ENCODE measurements around the gene GNAZ.

The GNAZ gene

DNA sequence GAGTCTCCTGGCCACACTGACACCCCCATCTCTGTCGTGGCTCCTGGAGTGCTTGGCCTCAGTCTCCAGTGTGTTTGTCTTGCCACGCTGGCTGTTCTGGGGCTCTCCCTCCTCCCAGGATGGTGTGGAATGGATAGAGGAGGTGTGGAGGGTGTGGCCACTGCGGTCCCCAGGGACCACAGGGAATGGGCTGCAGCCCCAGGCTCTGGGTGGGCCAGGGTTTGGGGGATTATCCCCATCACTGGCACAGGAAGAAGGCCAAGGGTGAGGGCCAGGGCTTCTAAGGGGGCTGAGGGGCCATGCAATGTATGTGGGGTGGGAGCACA is 8.1 kb downstream of the GNAZ start:
- in situ Hi-C loops (cut with HindIII; ENCODE audit: low pct_unique_long_range_greater_than_20kb, low sequenced_read_pairs), result no loop called here
- no peak for TF ChIP-seq JUND (IDR thresholded peaks at IDR 0.05; ENCODE audit: low read depth)
- DNase-seq (ENCODE audit: low read depth in 1 of 2, low spot score in 1 of 2), result no peak

DNA sequence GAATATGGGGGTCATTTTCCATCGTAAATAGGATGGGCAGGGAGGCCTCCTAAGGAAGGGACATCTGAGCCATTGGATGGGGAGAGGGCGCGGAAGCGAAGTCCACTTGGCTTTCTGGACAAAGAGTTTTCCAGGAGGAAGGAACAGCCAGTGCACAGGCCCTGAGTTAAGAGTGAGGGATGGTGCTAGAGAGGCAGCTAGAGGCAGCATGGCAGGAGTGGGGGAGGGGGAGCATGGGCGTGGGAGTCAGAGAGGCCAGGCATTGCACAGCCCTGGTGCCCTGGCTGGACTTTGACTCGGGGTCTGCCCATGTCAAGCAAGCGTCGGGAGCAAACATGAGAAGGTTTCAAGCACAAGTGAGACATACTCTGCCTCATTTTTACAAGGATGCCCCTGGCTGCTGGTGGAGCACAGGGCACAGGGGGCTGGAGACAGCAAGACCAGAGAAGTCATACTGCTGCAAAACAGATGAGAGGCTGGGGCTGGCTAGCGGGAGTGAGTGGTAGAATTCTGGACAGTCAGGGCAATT is 9.0 kb downstream of the GNAZ start:
- TF ChIP-seq JUND (IDR thresholded peaks at IDR 0.05; ENCODE audit: low read depth), result no peak
- in situ Hi-C loops (cut with HindIII; ENCODE audit: low pct_unique_long_range_greater_than_20kb, low sequenced_read_pairs), result no loop called here
- no peak for DNase-seq (ENCODE audit: low read depth in 1 of 2, low spot score in 1 of 2)

DNA sequence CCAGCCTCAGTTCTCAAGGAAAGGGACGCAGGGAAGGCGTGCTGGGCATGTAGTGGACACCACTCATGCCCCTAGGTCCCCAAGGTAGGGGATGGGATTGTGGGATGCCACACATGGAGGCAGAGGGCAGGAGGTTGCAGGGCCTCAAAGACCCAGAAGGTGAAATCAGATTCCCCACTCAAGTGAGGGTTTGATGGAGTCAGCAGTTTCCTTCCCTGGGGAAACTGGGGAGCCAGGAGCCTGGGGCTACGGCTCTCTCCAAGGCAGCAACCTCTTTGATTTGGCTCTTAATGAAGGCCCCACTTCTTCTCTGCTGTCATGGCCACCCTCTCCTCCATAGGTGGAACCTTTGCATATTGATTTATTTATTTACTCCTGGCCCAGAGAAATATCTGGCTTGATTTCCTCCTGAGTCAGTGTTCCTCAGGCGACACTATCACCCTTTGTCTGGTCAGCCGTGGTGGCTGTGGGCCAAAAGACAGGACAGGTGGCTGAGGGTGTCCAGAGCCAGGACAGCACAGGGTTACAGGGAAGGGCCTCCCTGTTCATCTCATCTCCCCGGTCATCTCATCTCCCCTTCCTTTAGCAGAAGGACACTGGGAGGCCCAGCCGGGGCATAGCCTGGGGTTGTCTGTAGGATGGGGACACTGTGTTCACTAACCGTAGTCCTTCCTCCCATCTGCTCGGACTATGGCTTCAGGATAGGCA is 9.6 kb downstream of the GNAZ start:
- no peak for TF ChIP-seq JUND (IDR thresholded peaks at IDR 0.05; ENCODE audit: low read depth)
- in situ Hi-C loops (cut with HindIII; ENCODE audit: low pct_unique_long_range_greater_than_20kb, low sequenced_read_pairs), result no loop called here
- DNase-seq (ENCODE audit: low read depth in 1 of 2, low spot score in 1 of 2), result no peak

DNA sequence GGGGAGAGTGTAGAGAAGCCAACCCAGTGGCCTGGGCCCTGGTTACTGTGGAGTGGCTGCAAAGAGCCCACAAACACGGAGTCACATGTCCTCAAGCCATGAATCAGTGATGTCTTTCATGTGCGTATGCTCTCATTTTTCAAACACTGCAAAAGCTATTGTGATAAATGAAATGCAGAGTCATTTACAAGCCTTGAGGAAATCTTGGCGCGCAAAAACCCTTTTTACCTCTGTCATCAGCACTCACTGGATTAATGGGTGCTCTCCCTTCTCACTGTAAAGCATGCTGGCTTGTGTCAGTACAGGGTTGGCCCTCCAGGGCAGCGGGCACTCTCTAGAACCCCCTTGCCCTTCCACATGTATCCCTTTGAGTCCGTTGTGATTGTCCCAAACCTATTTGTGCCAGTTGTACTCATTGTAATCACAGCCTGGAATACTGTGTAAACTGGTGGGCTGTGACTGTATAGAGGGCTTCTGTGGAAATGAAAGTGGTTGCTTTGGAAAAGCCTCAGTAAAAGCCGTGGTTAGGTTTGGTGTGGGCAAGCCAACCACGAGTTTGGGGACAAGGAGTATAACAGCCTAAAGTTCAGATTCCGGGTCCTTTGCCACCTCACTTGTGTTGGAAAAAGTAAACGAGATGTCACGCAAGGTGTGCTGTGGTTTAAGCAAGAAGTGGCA is 10.4 kb downstream of the GNAZ start:
- in situ Hi-C loops (cut with HindIII; ENCODE audit: low pct_unique_long_range_greater_than_20kb, low sequenced_read_pairs), result no loop called here
- no peak for DNase-seq (ENCODE audit: low read depth in 1 of 2, low spot score in 1 of 2)
- TF ChIP-seq JUND (IDR thresholded peaks at IDR 0.05; ENCODE audit: low read depth), result no peak

DNA sequence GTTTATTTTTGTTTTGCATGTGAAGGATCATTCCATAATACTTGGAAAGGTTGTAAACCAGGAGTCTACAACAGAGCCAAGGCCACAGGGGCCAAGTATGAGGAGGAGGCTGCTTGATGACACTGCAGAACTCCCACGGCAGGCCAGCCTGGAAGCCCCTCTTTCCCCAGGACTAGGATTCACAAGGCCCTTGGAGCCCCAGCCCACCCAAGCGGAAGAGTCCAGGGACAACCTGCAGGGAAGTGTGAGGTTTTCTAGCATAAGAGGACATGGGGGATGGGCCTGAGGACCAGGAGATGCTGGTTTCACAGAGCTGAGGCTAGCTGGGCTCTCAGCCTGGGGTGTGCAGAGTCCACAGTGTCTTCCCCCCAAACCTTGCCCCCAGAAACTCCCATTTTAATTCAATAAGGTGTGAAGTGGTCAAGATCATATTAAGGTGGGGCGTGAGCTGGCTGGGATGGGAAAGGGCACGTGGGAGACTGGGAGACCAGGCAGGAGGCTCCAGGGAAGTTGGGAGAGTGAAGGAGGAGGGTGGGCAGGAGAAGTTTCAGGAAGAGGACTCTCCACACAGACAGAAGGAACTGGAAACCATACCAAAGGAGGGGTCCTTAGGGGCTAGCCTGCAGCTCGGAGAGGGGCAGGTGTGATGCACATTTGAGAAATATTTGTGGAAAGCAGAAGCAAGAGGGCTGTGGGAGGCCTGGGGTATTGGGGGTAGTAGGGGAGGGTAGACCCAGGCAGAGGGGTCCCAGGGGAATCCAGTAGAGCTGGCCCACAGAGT is 12.4 kb downstream of the GNAZ start:
- in situ Hi-C loops (cut with HindIII; ENCODE audit: low pct_unique_long_range_greater_than_20kb, low sequenced_read_pairs), result no loop called here

DNA sequence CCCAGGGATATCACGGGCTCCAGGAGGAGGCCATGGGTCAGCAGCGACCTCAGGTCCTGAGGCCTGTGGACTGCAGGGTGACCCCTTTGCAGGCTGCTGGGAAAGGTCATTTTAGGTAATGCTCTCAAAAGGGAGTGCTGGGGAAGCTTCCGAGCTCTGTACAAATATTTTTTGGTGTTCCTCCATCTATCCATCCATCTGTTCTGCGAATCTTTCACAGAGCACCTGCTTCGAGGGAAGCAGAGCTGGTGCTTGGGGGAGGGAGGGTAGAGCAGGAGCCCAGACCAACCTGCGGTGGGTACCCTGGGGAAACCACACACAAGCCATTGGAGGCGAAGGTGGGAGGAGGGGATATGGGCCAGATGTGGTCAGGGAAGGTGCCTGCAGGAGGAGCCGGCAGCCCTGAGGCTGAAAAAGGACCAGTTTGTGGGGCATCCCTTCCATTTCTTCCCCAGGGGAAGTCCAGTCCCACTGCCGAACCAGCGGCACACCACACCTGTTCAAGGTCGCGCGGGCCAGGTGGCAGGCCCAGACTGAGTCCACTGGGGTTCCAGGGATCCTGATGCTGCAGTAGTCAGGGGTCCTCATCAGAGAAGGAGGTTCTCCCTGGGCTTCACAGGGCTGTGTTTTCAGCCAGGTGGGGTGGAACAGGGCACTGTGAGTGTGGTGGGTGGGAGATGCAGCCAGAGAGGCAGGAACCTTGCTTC is 13.1 kb downstream of the GNAZ start:
- in situ Hi-C loops (cut with HindIII; ENCODE audit: low pct_unique_long_range_greater_than_20kb, low sequenced_read_pairs), result no loop called here
- TF ChIP-seq JUND (IDR thresholded peaks at IDR 0.05; ENCODE audit: low read depth), result no peak
- DNase-seq (ENCODE audit: low read depth in 1 of 2, low spot score in 1 of 2), result no peak

More for the DNA sequence above, 12.4 kb downstream of the GNAZ start:
- TF ChIP-seq JUND (IDR thresholded peaks at IDR 0.05; ENCODE audit: low read depth), result no peak
- no peak for DNase-seq (ENCODE audit: low read depth in 1 of 2, low spot score in 1 of 2)

DNA sequence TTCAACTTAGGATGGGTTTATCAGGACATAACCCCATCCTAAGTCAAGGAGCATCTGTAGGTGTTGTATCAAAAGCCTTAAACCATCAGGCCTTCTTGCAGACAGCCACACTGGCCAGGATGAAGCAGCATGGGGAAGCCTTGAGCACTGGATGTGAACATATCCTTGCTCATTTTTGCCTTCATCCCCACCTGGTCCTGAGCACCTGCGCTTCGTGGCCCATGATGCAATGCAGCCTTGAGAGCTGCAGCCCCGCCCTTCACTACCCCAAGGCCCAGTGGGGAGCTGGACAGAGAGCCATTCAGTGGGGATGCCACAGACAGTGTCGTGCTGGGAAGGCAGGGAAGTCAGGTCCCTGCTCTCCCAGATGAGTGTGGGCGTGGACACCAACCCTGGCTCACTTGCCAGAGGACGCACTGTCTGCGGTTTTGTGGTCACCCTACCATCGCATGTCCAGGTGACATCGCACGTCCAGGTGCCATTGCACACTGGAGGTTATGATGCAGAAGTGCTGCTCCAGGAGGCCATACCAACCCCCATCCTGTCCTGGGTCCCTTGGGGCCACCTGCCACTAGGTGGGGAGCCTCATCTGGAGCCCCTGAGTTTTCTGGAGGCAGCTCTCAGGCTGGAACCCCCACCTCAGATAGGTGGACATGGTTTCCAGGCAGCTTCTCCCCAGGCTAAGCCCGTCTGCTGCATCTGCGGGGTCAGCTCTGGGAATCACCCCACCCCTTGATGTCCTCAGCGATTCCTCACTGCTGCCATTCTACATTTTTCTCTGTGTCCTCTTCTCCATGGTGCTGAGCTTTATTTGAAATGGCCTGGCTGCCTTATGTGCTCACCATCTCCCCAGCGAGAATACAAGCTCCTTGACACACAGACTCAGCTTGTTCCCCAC is 14.4 kb downstream of the GNAZ start:
- no peak for TF ChIP-seq JUND (IDR thresholded peaks at IDR 0.05; ENCODE audit: low read depth)
- in situ Hi-C loops (cut with HindIII; ENCODE audit: low pct_unique_long_range_greater_than_20kb, low sequenced_read_pairs), result no loop called here
- DNase-seq (ENCODE audit: low read depth in 1 of 2, low spot score in 1 of 2), result no peak

DNA sequence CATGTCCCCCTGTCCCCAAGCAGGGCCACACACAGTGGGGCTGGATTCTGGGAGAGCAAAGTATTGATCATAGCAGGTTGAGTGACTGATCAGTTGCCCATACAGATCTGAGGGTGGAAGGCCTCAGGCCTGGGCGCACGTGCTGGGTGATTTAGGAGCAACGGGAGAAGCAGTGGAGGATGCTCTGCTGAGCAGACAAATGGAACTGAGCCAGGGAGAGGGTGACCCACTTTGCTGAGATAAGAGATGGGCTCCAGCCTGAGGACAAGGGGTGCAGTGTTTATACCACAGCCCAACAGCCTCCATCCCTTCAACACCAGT is 15.0 kb downstream of the GNAZ start:
- DNase-seq (ENCODE audit: low read depth in 1 of 2, low spot score in 1 of 2), result no peak
- no peak for TF ChIP-seq JUND (IDR thresholded peaks at IDR 0.05; ENCODE audit: low read depth)
- in situ Hi-C loops (cut with HindIII; ENCODE audit: low pct_unique_long_range_greater_than_20kb, low sequenced_read_pairs), result no loop called here

DNA sequence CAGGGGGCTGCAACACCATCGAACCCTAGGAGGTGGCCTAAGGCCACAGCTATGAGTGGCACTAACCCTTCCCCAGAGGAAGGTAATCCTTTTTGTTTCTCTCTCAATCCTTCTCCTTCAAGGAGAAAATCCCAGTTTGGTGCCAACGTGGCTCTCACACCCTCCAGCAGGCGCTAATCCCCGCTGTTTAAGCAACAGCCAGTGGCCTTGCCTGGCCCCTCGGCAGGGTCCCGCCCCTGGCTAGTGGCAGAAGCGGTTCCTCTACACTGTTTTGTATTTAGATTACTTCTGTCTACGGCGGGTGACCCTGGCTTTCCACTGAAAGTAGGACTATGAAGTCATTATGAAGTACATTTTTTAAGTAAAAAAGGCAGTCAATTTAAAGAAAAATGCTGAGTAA is 15.5 kb downstream of the GNAZ start:
- DNase-seq (ENCODE audit: low read depth in 1 of 2, low spot score in 1 of 2), result no peak
- in situ Hi-C loops (cut with HindIII; ENCODE audit: low pct_unique_long_range_greater_than_20kb, low sequenced_read_pairs), result no loop called here
- TF ChIP-seq JUND (IDR thresholded peaks at IDR 0.05; ENCODE audit: low read depth), result no peak

DNA sequence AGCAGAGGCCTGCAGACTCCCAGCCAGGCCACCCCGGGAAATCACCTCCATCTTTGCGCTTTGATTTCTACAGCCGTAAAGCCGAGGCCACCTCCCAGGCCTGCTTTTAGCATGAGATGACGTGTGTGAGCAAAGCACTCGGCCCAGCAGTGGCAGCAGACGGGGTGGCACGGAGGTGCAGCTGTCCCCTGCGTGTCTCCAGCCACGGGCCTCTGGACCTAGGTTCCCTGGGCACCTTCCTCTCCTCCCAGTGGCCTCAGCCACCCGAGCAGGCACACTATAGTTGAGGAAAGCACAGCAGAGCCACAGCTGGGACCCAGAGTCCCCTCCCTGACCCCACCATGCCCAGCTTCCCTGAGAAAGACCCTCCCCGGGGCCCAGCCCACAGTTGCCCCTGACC is 15.9 kb downstream of the GNAZ start:
- DNase-seq (ENCODE audit: low read depth in 1 of 2, low spot score in 1 of 2), result no peak
- in situ Hi-C loops (cut with HindIII; ENCODE audit: low pct_unique_long_range_greater_than_20kb, low sequenced_read_pairs), result no loop called here

DNA sequence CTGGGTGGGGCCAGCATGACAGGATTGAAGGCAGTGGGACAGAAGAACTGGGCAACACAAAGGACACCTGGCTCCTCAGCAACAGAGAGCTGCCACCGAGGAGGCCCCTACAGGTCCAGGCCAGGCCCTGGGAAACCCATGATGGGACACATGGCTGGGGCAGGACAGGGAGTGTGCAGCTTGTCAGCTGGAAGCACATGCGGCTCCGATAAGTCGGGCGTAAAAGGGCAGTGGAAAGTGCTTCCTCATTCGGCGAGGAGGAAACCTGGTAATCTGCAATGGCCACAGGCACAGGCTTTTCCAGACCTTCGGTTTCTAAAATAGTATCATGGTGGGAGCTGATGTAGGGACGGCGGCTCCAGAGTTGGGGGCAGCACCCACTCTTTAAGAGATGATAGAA is 16.5 kb downstream of the GNAZ start:
- DNase-seq (ENCODE audit: low read depth in 1 of 2, low spot score in 1 of 2), result no peak
- in situ Hi-C loops (cut with HindIII; ENCODE audit: low pct_unique_long_range_greater_than_20kb, low sequenced_read_pairs), result no loop called here
- TF ChIP-seq JUND (IDR thresholded peaks at IDR 0.05; ENCODE audit: low read depth), result no peak

More for the DNA sequence above, 15.9 kb downstream of the GNAZ start:
- TF ChIP-seq JUND (IDR thresholded peaks at IDR 0.05; ENCODE audit: low read depth), result no peak

DNA sequence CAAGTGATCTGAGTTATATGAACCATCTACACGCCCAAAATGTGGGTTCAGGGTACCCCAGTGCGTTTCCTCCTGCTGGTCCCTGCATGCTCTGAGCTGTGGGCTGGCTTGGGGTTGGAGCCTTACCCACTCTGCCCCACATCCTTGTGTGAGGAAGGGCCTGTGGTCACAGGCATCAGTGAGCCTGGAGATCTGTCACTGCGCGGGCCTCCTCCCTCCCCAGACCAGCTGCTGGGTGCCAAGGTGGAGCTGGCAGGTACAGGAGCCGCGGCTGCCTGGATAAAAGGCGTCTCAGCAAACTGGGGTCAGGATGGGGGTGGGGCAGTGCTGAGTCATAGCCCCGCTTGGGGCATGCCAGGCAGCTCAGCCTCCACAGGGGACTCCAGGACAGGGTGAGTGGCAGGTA is 17.9 kb downstream of the GNAZ start:
- no peak for TF ChIP-seq JUND (IDR thresholded peaks at IDR 0.05; ENCODE audit: low read depth)
- in situ Hi-C loops (cut with HindIII; ENCODE audit: low pct_unique_long_range_greater_than_20kb, low sequenced_read_pairs), result no loop called here
- no peak for DNase-seq (ENCODE audit: low read depth in 1 of 2, low spot score in 1 of 2)

Measured in T47D (cell line).